NCI-H82 treated with DMSO at 0.1 percent for 48 hours (cell line): ENCODE results near the gene NCBP3.

ENCODE experiments used
- DNase-seq: peaks from one replicate; lab custom pipeline; 2025; ENCODE audit not compliant: unreplicated experiment; lab: John Stamatoyannopoulos, UW

Gene NCBP3, protein sequence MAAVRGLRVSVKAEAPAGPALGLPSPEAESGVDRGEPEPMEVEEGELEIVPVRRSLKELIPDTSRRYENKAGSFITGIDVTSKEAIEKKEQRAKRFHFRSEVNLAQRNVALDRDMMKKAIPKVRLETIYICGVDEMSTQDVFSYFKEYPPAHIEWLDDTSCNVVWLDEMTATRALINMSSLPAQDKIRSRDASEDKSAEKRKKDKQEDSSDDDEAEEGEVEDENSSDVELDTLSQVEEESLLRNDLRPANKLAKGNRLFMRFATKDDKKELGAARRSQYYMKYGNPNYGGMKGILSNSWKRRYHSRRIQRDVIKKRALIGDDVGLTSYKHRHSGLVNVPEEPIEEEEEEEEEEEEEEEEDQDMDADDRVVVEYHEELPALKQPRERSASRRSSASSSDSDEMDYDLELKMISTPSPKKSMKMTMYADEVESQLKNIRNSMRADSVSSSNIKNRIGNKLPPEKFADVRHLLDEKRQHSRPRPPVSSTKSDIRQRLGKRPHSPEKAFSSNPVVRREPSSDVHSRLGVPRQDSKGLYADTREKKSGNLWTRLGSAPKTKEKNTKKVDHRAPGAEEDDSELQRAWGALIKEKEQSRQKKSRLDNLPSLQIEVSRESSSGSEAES

DNA sequence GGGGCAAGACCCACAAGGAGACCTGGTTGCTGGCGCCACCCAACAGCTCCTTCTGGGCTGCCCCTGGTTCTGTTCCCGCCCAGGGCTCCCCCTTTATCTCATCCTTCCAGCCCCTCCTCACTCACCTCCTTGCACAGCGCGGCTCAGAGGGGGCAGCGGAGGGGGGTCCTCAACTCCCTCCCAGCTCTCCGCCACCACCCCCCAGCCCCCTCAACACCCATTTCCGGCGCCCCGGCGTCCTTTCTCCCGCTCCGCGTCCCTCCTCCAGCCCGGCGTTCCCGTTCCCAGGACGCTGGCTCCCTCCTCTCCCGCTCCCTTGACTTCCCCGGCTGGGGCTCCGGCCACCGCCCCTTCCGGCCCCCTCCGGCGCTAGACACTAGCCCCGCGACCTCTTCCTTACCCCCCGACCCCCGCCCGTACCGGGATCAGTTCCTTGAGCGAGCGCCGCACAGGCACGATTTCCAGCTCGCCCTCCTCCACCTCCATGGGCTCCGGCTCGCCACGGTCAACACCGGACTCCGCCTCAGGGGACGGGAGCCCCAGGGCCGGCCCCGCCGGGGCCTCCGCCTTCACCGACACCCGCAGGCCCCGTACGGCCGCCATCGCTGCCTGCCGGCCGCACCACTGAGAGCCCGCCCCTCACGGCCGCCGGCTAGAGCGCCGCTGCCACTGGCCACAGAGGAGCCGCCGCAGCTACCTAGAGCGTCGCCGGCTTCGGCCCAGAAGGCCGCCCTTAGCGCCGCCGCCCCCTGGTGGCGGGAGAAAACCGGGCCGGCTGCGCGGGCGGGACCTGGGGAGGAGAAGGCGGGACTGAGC, at the start of gene NCBP3:
NCBP3 (minus strand) TSS at position 626 of the 816 bp plus-strand sequence; CDS start at position 603, 23 bp downstream.
- DNase-seq, result peak; percentile 77

DNA sequence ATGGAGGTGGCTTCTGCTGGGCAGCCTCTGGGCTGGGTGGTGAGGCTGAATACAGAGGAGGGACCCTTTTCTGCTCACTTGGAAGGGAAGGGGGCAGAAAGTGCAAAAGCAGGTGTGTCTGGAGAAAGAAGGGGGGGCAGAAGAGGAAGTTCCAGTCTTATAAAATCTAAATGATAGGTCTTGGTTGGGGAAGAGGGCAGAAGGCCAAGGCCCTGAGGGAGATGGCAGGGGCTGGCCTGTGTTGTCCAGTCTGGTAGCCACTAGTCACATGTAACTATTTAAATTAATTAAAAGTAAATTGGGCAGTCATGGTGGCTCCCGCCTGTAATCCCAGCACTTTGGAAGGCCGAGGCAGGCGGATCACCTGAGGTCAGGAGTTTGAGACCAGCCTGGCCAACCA, 49.3 kb upstream of the NCBP3 start:
- DNase-seq, result no peak

DNA sequence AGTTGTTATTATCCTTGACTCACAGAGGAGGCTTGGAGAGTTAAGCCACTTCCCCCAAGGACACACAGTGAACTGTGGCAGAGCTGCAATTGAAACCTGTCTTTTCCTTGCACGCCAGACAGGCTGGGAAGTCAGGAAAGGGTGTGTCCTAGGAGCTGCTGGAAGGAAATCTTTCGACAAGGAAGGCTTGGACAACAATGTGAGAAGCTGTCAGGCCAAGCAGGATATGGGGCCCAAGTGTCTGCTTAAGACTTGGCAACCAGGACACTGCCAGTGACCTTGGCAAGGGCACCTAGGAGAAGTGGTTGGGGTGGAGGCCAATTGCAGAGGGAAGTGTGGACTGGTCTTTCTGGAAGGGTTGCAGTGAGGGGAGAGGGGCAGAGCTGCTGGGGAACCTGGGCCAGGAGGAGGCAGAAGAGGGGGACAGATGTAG, 48.9 kb upstream of the NCBP3 start:
- no peak for DNase-seq

DNA sequence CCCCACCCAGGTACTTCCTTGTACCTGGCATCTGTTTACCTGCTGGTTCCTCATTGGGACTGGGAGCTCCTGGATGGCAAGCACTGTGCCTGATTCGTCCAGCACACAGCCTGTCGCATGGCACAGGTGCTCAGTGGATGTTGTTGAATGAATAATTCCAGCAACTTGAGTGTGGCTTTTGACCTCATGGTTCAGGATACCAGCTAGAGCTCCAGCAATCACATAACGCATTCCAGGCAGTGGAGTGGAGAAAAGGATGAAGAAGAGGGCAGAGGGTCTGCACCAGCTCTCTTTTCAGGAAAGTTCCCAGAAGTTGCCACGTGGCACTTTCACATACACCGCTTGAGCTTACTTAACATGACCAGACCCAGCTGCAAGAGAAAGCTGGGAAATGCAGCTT, 48.1 kb upstream of the NCBP3 start:
- DNase-seq, result no peak

DNA sequence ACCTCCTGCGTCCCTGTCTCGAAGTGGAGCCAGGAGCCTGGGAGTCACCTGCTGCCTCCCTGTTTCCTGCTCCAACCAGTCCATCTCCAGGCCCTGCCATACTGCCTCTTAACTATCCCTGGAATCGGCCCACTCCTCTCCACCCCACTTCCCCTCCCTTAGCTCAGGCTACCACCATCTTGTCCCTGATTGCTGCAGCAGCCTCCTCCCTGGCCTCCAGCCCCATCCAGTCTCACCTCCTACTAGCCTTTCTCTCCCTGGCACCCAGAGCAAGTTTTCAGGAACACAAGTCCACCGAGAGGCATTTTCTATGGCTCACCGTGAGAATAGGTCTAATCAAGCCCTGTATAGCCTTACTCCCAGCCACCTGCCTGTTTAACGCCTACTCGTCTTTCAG, 47.7 kb upstream of the NCBP3 start:
- DNase-seq, result no peak

DNA sequence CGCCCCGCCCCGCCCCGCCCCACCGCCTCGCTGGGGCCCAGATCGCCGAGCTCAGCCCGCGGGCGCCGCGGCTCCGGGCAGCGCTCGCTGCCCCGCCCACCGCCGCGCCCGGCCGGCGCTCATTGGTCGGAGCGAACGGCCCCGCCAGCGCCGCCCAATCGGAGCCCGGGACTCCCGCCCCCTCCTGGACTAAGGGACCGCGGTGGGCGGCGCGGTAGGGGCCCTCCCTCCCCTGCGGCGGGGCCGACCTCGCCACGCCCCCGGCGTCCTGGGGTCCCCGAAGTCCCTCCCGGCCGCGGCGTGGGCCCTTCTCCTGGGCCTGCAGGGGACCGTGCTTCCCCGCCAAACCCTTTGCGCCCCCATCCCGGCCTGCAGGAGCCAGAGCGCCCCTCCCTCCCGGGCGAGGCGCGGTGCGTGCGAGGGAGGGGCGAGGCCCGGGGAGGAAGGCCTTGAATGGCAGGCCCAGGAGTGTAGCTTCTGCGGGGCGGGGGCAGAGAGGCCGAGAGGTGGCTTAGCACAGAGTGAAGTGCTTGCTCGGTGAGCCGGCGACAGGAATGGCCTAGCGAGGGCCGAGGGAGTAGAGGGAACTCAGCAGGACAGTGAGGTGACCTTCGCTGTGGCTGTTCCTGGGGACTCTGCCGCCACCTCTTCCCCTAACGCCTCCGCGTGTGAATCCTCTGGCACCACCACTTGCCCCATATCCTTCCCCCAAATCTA, 47.1 kb upstream of the NCBP3 start, which contains the start of gene CAMKK1:
CAMKK1 (minus strand) TSS at position 51 of the 717 bp plus-strand sequence. CDS start 7,366 bp downstream, outside the sequence.
- DNase-seq, result peak; percentile 86

DNA sequence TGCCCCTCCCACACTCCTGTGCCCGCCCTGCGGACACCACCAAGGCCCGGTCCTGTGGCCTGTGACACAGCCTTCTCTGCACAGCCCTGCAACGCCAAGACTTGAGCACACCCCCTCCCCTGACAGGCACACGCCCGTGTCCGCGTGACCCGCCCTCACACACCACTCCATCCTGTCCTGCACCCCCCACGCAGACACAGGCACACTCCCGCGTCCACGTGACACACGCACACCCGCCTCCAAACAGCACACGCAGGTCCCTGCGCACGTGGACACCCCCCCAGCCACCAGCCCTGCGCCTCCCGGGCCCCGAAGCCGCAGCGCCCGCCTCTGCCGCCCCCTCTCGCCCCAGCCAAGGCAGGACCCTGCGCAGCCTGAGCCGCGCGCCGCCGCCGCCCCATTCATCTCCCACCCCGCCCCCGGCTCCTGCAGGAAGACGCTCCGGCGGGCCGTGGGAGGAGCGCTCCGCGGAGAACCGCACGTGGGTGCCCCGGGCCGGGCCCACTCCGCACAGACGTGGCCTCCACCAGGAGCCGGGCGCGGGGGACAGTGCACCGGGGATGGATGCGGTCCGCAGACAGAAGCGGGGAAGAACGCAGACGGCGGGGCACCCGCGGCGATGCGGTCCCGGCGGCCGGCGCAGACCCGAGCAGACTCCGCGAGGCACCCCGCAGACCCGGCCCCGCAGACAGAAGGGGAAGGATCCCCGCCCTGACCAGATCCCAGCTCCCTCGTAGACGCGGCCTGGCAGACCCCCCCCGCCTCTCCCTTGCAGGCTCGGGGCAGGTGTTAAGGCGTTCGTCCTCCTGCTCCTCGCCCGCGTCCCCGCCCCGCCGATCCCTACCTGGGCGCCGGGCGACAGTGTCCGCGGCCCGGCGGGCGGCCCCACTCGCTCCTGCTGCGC, 46.3 kb upstream of the NCBP3 start:
- DNase-seq, result no peak

DNA sequence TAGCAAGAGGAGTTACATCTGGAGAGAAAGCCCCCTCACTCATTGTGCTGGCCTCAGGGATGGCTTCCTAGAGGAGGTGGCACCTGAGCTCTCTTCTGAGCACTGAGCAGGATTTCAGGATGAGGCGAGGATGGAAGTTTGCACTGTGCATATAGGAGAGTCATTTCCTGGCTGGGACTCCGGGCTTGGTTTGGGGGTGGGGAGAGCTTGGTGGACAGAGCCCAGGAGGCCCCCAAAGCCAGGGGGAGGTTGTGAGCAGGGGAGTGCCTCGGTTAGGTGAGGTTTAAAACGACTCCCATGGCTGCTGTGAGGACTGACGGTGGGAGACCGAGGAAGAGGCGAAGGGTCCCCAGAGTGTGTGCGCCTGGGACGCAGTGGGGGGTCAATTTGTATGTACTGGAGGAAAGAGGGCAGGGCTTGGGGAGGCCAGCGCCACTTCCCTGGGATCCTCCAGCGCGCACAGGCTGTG, 45.6 kb upstream of the NCBP3 start:
- DNase-seq, result no peak

DNA sequence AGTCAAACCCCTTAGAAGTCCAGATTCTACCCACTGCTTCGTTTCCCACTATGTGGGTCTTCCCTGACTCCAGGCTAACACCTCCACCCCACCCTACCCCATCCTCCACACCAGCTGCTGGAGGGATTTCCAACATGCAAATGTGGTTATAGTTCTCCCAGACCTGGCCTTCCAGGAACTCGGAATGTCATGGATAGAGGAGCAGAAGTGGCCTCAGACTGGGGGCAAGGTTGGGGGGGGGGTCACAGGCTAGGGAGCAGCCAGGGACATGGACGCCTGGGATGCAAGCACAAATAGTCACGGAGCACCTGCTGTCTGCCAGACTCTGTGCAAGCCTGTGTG, 44.8 kb upstream of the NCBP3 start:
- DNase-seq, result peak; percentile 67

DNA sequence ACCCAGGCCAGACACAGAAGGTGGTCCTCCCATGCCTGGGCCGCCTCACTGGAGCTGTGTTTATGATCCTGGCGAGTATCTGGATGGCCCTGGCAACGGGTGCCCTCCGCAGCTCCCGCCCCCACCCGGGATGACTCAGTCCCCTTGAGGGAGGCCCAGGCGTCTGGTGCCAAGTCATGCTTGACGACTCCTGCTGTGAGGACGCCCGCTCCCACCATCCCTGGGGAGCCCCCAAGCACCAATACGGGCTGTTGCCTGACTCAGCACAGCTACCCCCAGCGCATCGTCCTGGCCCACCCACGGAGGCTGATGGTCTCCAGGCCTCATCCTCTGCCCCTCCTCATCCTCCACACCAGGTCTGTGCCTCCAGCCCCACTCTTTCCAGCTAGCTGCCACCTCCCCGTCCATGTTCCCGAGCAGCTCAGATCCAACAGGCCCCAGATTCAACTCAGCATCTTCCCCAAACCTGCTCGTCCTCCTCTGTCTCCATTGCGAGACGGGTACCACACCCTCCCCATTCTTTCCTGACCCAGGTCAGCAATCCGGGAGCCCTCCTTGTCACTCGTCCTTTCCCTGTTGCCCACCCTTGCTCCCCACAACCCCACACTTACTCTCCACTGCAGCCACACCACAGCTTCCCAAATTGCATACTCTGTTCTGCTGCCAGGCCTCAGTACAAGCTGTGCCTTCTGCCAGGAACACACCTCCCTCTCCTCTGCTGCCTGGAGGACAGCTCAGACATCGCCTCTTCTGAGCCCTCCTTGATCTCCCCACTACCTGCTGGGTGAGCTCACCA, 44.2 kb upstream of the NCBP3 start:
- peak; percentile 43 for DNase-seq

DNA sequence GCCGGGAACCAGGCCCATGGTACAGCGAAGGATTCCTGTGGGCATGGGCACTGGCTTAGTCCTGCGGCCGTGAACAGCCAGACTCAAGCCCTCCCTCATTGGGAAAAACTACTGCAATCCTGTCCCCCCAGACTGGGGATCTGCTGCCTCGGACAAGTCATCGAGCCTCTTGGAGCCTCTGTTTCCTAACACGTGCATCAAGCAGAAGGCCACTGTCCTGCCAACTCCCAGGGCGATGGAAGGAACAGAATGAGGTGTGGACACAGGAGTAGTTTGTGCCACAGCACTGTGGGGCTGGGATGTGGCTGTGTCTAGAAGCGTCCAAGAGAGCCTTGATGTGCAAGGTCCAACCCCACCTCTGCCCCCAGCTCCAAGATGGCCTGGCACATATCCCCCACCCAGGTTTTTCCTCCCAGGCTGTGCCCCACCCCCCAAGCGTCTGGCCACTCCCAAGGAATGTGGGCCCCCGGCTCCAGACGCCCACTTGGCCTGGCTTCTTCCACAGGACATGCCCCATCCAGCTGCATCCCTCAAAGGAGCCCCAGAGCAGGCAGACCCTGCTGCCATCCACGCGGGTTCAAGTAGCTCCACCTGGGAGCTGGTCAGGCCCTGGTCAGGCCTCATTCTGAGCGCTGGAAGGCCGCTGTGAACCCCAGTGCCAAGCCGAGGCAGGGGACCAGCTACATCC, 43.4 kb upstream of the NCBP3 start:
- DNase-seq, result no peak

DNA sequence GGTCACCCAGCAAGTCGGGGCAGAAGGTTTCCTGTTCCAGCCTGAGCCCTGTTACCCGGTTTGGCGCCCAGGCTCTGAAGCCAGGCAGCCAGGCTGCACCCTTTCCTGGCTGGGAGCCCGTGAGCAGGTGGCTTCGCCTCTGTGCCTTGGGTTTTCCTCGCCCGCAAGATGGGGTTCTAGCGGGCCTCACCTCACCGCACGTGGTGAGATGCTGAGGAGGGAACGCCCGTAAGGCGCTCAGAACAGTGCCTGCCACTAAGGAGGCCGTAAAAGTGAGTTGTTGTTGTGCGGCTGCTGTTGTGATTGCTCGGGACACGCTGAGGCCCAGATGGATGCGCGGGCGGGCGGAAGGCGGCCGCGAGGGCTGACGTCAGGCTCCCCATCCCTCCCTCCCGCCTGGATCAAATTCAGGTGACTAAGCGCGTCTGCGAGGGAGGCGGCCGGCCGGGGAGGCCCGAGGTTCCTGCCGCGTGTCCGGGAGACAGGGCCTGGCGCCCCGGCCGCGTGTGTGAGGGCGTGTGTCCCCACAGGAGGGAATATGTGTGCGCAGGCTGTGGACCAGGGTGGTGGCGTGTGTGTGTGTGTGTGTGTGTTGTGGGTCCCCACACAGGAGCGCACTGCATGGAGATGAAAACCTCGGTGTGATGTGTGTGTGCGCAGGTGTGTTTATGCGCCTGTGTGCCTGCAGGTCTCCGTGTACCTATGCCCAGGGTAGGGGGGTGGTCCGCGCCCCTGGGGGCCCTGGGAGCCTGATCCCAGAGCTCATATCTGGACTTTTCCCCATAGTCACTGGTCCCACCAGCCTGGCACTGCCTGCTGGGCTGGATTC, 42.5 kb upstream of the NCBP3 start:
- DNase-seq, result peak; percentile 51

DNA sequence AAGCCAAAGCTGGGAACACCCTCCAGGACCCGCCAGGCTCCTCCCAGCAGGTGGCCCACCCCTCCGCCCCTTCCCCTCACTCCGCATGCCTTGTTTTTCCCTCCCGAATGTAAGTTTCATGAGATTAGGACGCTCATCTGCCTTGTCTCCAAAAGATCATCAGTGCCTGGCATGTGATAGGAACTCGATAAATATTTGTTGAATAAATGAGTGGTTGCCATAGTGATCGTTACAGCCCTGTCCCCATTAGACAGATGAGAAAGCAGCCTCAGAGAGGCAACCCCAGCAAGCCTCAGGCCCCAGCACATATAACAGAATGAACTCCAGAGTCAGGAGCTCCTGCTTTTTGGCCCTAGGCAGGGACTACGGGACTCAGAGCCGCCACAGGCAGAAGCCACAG, 41.8 kb upstream of the NCBP3 start:
- no peak for DNase-seq

DNA sequence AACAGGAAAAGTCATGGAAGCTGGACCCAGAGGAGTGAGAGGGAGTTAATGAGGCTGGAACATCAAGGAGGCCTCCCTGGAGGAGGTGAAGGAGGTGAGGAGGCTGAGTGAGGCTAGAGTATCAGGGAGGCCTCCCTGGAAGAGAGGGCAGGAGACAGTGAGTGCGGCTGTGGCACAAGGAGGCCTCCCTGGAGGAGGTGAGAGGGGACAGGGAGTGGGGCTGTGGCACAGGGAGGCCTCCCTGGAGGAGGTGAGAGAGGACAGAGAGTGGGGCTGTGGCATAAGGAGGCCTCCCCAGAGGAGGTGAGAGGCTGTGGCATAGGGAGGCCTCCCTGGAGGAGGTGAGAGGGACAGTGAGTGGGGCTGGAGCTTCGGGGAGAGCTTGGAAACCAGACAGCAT, 41.3 kb upstream of the NCBP3 start:
- DNase-seq, result no peak

DNA sequence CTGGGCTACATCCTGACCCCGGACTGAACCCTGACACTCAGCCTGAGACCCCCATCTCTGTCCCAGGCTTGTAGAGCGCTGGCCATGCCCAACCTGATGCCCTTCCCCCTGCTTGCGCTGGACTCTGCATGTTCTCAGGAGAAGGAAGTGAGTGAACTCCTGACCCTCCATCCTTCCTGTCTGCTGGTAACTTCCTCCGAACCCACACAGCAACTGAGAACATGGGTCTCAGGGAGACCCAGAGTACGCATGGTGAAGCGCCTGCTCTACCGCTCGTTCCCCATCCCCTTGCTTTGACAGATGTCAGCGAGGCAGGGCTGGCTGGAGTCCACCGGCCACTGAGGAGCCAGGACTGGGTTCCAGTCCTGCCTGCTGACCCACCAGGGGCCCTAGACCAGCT, 40.7 kb upstream of the NCBP3 start:
- no peak for DNase-seq

DNA sequence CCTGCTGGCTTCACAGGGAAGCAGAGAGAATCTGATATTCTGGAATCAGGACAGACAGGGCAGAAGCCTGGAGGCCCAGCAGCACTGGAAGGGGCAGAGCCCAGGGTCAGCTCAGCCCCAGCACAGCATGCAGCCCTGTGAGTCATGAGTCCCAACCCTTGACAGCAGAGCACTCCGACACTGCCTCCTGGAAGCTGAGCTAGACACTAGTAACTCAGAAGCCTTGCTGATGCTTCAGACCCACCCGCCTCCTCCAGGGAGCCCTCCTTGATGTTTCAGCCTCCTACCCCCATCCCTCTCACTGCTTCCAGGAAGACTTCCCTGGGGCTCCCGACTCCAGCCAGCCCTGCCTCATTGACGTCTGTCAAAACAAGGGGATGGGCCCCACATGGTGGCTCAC, 39.9 kb upstream of the NCBP3 start:
- no peak for DNase-seq

DNA sequence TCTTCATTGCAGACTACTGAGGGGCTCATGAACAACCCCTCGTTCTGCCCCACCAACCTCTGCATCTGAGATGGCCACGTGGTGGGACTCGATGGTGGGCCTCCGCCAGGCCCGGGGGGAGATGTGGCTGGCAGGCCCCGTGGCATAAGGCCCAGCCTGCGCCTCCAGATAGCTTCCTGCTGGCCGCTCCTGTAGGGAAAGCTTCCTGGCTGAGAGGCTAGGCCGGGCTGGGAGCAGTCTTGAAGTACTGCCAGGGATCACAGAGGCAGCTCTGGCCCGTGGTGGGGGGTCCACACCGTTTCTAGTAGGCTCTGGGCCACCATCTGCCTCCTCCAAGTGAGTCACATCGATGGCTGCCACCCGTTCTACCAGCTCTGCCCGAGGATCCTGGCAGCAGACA, 39.2 kb upstream of the NCBP3 start:
- no peak for DNase-seq

DNA sequence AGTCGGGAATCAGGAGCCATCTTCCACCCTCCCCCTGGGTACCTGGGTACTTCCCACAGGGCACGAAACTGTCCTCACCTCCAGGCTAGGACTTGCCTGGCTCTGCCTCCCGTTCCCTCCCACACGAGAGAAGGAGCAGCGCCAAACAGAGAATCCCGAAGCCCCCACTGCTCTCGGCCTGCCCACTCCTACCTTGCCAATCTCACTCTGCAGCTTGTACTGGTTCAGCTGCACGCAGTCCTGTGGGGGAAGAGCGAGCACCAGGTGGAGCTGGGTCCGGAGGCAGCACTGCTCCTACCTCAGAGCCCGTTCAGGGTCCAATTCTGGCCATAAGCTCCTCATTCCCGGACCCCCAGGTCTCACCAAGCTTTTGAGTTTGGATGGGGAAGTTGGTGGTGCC, 38.1 kb upstream of the NCBP3 start:
- no peak for DNase-seq
